Activated CD8-positive, alpha-beta memory T cell treated with anti-CD3 and anti-CD28 coated beads for 24 hours (primary cell): ENCODE measurements around the gene VIL1.

ENCODE experiments used
- DNase-seq: peaks from one replicate; pipeline ENCODE4 v3.0.0-alpha.2; 2020

VIL1 gene

GRCh38 chr2:218406949-218407618, 11.8 kb upstream of the VIL1 start:
- DNase-seq: peak; percentile 85

- no peak for DNase-seq
Measured at GRCh38 chr2:218407717-218408116, 11.2 kb upstream of the VIL1 start.

GRCh38 chr2:218418321-218418716, 604 bp upstream of the VIL1 start:
- no peak for DNase-seq

- DNase-seq: no peak
Measured at GRCh38 chr2:218419630-218420216, 800 bp downstream of the VIL1 start.

GRCh38 chr2:218421027-218421426, 2.1 kb downstream of the VIL1 start:
- no peak for DNase-seq

- DNase-seq: no peak
Measured at GRCh38 chr2:218422403-218423086, 3.6 kb downstream of the VIL1 start.

GRCh38 chr2:218423584-218423983, 4.7 kb downstream of the VIL1 start:
- DNase-seq: no peak

- no peak for DNase-seq
Measured at GRCh38 chr2:218425531-218425930, 6.6 kb downstream of the VIL1 start.

- DNase-seq: no peak
Measured at GRCh38 chr2:218427741-218428140, 8.8 kb downstream of the VIL1 start.

- no peak for DNase-seq
Measured at GRCh38 chr2:218428846-218429558, 10.1 kb downstream of the VIL1 start.

- DNase-seq: no peak
Measured at GRCh38 chr2:218429911-218430692, 11.2 kb downstream of the VIL1 start.

GRCh38 chr2:218430721-218431120, 11.8 kb downstream of the VIL1 start:
- DNase-seq: no peak

- DNase-seq: no peak
Measured at GRCh38 chr2:218431878-218432277, 13.0 kb downstream of the VIL1 start.

GRCh38 chr2:218432676-218433365, 13.9 kb downstream of the VIL1 start:
- no peak for DNase-seq

GRCh38 chr2:218434456-218434855, 15.5 kb downstream of the VIL1 start:
- DNase-seq: no peak

- no peak for DNase-seq
Measured at GRCh38 chr2:218435003-218435982, 16.4 kb downstream of the VIL1 start.

- DNase-seq: no peak
Measured at GRCh38 chr2:218436992-218437391, 18.1 kb downstream of the VIL1 start.

- no peak for DNase-seq
Measured at GRCh38 chr2:218437969-218438368, 19.0 kb downstream of the VIL1 start.

GRCh38 chr2:218438596-218438995, 19.7 kb downstream of the VIL1 start:
- DNase-seq: no peak

- no peak for DNase-seq
Measured at GRCh38 chr2:218444692-218445357, 25.9 kb downstream of the VIL1 start.
